ENCODE results near the gene COMT. TPM values are rescaled to one million over a fixed set of nuclear protein-coding genes. Genes with fewer than 3 reads are reported as not detected.
A peak's percentile ranks its signal among the peaks of the same experiment; 100 is the strongest.

COMT gene
- total and polyA plus RNA-seq, 10 donors, result 63.5 to 216 (median 99.3) TPM

DNA sequence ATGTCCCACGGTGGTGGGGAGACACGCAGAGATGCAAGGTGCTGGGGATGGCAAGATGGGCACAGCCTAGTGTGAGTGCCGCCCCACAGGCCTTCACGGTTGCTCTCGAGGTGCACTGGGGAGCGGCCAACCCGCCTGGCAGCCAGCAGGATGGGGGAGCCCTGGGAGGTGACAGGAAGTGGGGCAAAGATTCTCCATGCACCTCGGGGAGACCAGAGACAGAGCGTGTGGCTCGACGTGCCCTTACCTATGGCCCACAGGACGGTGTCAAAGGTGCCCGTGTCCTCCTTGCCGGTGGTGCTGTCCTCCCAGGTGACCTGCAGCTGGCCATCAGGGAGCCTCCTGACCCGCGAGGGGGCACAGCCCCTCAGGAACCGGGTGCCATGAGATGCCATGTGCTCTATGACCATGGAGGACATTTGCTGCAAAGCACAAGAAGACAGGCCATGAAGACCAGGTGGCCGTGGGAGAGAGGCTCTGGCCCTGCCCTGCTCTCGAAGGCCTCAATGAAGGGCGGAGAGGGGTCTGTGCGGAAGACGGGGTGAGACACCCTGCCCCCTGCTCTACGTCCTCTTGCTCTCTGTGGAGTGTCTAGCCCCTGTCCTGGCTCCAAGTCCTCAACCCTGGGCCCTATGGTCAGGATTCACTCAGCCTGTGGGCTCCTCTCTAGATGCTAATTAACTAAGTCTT lies 46.3 kb upstream of the COMT start:
- 91 to 94% (median 93%) methylated on average over 14 to 23 of the region's 23 CpGs for WGBS, 5 donors
- intact Hi-C loops (cut with DNase I; ENCODE audit: low total_unique reads), result no loop called here
- peak; percentile 64 for DNase-seq
- Histone ChIP-seq H3K4me1 (peaks cover 20 to 38% (median 32%) of the 10 kb centered on the region in 6 donors), H3K36me3 (peaks cover 0 to 72% (median 19%) of the 10 kb centered on the region in 6 donors), H3K9me3 (no peaks in the 10 kb centered on the region), H3K27ac (no peak overlapping the region), H3K4me3 (no peak overlapping the region), H3K27me3 (replicated peaks in 1 of 7) (no peaks in the 10 kb centered on the region)
- peak in 1 of 3 donors; percentile 34 for TF ChIP-seq POLR2AphosphoS5 (IDR thresholded peaks at IDR 0.05)
- TF ChIP-seq CTCF (IDR thresholded peaks at IDR 0.05 in 8 of 11, conservative IDR thresholded peaks at IDR 0.05 in 3 of 11), result no peak
- no peak for TF ChIP-seq POLR2A (IDR thresholded peaks at IDR 0.05)

GRCh38 chr22:19896665-19897355 lies 44.8 kb upstream of the COMT start:
- intact Hi-C loops (cut with DNase I; ENCODE audit: low total_unique reads), result no loop called here
- Histone ChIP-seq H3K4me1 (peaks cover 10 to 31% (median 19%) of the 10 kb centered on the region in 6 donors), H3K27me3 (replicated peaks in 1 of 7) (no peaks in the 10 kb centered on the region), H3K27ac (no peak overlapping the region), H3K9me3 (no peaks in the 10 kb centered on the region), H3K4me3 (no peak overlapping the region), H3K36me3 (peaks cover 0 to 87% (median 19%) of the 10 kb centered on the region in 6 donors)
- TF ChIP-seq POLR2A (IDR thresholded peaks at IDR 0.05), result no peak
- no peak for TF ChIP-seq CTCF (IDR thresholded peaks at IDR 0.05 in 8 of 11, conservative IDR thresholded peaks at IDR 0.05 in 3 of 11)
- TF ChIP-seq POLR2AphosphoS5 (IDR thresholded peaks at IDR 0.05), result no peak
- peak; percentile 67 for DNase-seq
- WGBS, 5 donors, result 76 to 86% (median 84%) methylated on average over 9 to 15 of the region's 15 CpGs

DNA sequence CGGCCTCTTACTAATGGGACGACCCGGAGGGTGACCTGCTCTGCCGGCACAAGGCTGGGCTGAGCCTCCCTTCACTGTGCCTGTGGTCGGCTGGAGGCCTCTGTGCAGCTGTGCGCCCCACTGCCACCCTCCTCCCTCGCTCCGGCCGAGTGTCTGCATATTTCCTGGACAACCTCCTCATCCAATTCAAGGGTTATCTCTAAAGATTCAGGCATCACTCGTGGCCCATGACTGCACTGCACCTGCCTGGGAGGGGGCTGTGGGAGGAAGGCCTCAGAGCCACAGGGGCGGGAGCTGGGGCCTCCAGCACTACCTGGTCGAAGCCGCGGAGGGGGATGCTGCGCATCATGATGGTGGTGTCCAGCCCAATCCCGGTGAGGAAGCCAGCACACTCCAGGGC lies 43.8 kb upstream of the COMT start:
- H3K27ac ChIP-seq, result no peak overlapping the region
- H3K4me3 ChIP-seq, result no peak overlapping the region
- DNase-seq, result no peak
- H3K27me3 ChIP-seq (replicated peaks in 1 of 7), result no peaks in the 10 kb centered on the region
- H3K9me3 ChIP-seq, result no peaks in the 10 kb centered on the region
- H3K36me3 ChIP-seq, result peaks cover 0 to 96% (median 24%) of the 10 kb centered on the region in 6 donors
- intact Hi-C loops (cut with DNase I; ENCODE audit: low total_unique reads), result no loop called here
- 88 to 94% (median 93%) methylated on average over 11 to 16 of the region's 16 CpGs for WGBS, 5 donors
- H3K4me1 ChIP-seq, result peaks cover 1 to 21% (median 10%) of the 10 kb centered on the region in 6 donors
- no peak for TF ChIP-seq POLR2A (IDR thresholded peaks at IDR 0.05)
- TF ChIP-seq POLR2AphosphoS5 (IDR thresholded peaks at IDR 0.05), result no peak
- no peak for TF ChIP-seq CTCF (IDR thresholded peaks at IDR 0.05 in 8 of 11, conservative IDR thresholded peaks at IDR 0.05 in 3 of 11)

GRCh38 chr22:19898145-19898544 lies 43.4 kb upstream of the COMT start:
- Histone ChIP-seq H3K36me3 (peaks cover 0 to 98% (median 25%) of the 10 kb centered on the region in 6 donors), H3K4me3 (no peak overlapping the region), H3K9me3 (no peaks in the 10 kb centered on the region), H3K4me1 (peaks cover 0 to 17% (median 6%) of the 10 kb centered on the region in 6 donors), H3K27me3 (replicated peaks in 1 of 7) (no peaks in the 10 kb centered on the region), H3K27ac (no peak overlapping the region)
- WGBS, 5 donors, result 90 to 97% (median 96%) methylated on average over 7 of the region's 7 CpGs
- no peak for TF ChIP-seq POLR2A (IDR thresholded peaks at IDR 0.05)
- no peak for TF ChIP-seq CTCF (IDR thresholded peaks at IDR 0.05 in 8 of 11, conservative IDR thresholded peaks at IDR 0.05 in 3 of 11)
- TF ChIP-seq POLR2AphosphoS5 (IDR thresholded peaks at IDR 0.05), result no peak
- intact Hi-C loops (cut with DNase I; ENCODE audit: low total_unique reads), result no loop called here
- peak; percentile 74 for DNase-seq
